Stimulated activated CD4-positive, alpha-beta T cell treated with anti-CD3 and anti-CD28 coated beads, TNF-alpha, amount 100 ng/mL, for 1 hour (primary cell): ENCODE results near the gene SYT15.
"Not testable (repeated sequence)": the region's sequence is repeated elsewhere in the genome, so short reads cannot be mapped to it uniquely, and the experiment has no call there.

ENCODE experiments used
- DNase-seq, 3 donors: peaks; one replicate each; pipeline ENCODE4 v3.0.0-alpha.2; 2020; ENCODE audit warnings: low read depth in 3 of 3, low spot score in 1 of 3

The SYT15 gene

DNA sequence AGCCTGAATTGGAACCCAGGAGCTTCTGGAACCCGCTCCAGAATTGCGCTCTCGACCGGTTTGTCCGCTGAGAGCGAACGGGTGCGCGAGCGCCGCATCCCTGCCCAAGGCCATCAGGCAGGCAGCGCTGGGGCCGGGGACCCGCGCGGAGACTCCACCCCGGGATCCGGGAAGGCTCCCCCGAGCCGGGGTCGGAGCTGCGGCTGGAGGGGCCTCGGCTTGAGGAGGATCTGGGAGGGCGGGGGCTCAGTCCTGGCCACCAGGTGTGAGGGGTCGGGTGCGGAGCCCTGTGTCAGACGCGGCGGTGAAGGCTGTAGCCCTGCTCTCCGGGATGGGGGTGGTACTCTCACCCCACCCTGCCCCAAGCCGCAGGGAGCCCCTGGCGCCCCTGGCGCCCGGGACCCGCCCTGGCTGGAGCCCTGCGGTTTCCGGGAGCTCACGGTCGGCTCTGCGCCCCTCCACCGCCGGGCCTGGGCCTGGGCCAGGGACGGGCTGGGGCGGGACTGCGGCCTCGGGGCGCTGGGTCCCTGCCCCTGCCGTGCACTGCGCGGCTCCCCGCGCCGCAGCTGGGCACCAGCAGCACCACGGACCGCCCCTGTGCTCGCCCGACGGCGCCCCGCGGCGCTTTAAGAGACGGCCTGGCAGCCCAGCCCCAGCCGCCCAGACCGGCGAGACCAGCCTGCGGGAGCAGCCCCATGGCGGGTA is at the start of gene SYT15:
TSS of gene SYT15 (plus strand) at position 655 of the 705 bp plus-strand sequence. CDS start at position 696, 41 bp downstream.
- not testable (repeated sequence) for DNase-seq

DNA sequence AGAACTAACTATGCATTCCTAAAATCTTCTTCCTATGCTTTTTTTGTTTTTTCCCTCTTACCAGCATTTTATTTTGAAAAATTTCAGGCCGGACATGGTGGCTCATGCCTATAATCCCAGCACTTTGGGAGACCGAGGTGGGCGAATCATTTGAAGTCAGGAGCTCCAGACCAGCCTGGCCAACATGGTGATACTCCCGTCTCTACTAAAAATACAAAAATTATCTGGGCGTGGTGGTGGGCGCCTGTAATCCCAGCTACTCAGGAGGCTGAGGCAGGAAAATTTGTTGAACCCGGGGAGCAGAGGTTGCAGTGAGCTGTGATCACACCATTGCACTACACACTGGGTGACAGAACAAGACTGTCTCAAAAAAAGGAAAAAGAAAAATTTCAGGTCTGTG is 49.2 kb upstream of the SYT15 start:
- DNase-seq: not testable (repeated sequence)

DNA sequence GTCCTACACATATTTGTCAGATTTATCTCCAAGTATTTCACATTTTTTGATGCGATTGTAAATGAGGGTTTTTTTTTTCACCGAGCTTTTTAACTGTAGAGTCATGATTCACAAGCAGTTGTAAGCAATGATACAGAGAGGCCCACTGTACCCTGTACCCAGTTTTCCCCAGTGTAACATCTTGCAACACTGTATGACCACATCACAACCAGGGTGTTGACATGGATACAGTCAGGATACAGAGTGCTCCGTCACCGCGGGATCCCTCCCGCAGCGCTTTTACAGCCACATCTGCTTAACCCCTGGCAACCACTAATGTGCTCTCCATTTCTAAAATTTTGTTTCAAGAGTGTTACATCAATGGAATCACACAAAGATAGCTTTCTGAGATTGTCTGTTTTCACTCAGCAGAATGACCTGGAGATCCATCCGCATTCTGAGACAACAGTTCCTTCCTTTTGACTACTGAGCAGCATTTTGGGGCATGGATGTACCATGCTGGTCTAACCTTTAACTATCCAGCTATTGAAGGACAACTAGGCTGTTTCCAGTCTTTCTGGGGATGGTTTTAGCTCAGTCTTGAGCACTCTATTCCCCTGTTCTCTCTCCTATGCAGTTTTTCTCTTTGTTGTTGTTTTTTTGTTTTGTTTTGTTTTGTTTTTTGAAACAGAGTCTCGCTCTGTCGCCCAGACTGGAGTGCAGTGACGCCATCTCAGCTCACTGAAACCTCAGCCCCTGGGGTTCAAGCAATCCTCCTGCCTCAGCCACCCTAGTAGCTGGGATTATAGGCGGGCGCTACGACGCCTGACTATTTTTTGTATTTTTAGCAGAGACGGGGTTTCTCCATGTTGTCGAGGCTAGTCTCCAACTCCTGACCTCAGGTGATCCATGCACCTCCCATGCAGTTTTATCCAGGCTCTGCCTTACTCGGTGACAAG is 48.4 kb upstream of the SYT15 start:
- no peak for DNase-seq

DNA sequence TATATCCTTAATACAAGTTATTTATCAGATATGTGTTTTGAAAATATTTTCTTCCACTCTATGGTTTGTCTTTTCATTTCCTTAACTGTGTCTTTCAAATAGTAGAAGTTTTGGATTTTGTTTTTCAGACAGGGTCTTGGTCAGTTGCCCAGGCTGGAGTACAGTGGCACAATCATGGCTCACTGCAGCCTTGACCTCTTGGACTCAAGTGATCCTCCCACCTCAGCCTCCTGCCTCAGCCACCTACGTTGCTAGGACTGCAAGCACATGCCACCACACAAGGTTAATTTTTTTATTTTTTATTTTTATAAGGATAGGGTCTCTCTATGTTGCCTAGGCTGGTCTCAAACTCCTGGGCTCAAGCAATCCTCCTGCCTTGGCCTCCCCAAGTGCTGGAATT is 46.7 kb upstream of the SYT15 start:
- DNase-seq: not testable (repeated sequence)

DNA sequence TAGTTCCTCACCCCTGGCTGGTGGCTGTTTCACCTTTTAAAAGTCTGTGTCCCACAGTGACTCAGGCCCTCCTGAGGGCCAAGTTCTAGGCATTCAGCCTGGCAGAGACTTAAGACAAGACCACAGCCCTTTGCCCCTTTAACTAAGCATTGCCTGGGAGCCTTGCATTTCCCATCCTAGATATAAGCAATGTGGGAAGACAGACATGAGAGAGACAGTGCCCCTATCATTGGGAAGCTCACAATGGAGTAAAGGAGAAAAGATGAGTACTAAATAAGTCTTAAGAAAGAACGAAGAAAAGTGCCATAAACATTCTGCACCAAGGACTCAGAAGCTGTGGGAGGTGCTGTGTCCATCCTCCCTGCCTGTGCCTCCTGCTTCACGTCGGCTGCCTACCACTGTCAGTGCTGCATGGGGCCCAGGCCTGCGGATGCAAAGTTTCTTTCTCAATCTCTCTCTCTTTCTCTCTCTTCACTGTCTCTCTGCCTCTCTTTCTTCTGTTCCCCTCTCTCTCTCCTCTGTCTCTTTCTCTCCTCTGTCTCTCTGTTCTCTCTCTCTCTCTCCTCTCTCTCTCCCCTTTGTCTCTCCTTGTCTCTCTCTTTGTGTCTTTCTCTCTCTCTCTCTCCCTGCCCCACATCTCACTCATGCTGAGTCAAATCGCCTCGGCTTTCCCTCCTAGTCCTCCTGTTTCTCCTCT is 44.0 kb upstream of the SYT15 start:
- no peak for DNase-seq

DNA sequence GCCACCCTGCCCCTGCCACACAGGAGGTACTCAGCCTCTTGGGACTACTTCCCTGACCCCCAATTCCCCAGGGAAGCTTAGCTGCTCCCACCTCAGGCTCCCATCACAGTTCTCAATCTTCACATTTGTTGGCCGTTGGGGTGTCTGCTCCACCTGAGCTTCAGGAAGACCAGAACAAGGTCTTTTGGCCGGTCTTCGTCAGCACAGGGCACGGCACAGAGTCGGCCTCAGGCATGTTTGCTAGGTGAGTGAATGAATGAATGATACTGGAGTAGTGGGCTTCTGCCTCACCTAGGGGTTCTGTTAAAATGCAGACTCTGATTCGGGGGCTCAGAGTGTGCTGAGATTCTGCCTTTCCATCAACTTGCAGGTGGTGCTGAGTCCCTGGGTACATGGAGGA is 42.8 kb upstream of the SYT15 start:
- DNase-seq: no peak

DNA sequence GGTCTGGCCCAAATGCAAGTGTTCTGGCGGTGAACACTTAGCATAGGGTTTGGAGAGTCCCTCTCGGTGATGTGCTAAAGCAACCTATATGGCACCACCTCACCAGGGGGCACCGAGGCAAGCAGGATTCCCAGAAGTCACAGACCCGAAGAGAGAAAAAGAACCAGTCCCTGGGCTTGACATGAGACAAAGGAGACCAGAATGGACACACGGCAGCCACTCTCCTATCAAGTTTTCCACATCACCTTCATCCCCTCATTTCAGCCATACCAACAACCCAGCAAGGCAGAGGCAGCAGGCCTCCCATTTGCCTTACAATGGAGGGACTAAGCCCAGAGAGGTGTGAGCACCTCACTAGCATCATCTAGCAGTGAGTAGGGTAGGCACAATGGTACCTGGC is 42.1 kb upstream of the SYT15 start:
- DNase-seq: no peak

DNA sequence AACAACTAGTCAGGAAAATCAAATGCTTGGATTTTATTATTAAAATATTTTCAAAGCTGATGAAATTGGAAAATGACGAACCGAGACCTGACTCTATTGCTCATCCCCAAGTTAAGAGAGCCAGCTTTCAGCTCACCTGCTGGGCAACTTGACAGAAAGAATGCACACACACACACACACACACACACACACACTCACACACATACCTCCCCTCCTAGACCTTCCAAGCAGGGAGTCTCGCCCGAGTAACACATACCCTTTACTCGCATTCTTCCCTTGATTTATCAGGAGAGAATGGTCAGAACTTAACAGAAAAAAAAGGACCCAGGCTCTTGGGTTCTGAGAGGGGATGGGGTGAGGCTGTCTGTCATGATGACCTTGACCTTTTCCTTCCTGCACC is 41.6 kb upstream of the SYT15 start:
- no peak for DNase-seq

DNA sequence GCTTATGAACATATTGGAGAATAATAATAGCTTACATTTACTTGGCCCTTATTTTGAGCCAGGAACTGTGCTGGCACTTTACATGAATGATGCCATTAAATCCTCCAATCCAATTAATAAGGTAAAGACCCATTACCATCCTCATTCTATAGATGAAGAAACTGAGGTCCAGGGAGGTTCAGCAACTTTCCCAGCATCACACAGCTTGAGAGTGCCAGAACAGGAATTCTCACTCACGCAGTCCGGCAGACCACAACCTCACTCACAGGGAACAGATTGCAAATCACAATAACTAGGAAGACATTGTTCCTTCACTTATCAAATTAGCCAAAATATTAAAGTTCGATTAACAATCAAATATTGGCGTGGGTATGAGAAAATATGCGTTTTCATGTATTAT is 40.8 kb upstream of the SYT15 start:
- DNase-seq: no peak

DNA sequence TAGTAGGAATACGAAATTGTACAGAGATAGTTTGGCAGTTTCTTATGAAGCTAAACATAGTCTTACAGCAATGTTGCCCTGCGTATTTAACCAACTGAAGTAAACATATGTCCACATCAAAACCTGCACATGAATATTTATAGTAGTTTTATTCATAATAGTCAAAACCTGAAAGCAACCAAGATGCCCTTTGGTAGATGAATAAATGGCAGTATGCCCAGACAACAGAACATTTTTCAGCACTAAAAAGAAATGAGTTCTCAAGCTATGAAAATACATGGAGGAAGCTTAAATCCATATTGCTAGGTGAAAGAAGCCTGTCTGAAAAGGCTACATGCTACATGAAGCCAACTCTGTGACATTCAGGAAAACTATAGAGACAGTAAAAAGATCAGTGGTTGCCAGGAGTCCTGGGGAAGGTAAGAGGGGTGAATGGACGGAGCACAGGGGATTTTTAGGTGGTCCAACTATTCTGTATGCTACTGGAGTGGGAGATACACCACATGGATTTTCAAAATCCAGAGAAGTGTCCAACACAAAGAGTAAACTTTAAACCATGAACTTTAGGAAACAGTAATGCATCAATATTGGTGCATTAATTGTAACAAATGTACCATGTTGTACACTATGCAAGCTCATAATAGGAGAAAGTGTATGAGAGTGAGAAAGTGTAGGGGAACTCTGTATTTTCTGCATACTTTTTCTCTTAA is 40.1 kb upstream of the SYT15 start:
- DNase-seq: no peak

DNA sequence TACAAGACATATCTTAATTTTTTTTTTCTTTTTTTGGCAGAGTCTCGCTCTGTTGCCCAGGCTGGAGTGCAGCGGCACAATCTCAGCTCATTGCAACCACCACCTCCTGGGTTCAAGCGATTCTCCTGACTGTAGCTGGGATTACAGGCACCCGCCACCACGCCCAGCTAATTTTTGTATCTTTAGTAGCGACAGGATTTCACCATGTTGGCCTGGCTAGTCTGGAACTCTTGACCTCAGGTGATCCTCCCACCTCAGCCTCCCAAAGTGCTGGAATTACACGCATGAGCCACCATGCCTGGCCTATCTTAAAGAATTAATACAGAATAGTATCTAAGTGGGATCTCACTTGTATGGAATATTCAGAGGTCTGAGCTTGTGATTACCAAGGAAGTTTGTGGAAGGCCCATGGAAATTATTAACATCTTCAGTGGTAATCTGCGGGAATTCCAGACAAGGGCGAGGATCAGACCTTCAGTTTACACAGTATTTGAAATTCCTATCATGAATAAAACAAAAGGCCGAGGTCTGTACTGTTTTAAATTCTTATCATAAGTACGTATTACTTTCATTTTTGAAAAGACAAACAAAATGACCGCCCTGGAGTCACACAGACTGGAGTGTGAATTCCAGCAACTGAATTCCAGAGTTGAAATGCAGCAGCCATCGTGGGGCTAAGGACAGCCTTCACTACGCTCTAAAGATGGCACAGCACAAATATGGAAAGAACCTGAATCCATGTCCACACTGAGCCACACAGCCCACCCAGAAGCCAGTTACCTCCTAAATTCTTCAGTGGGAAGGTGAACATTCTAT is 39.1 kb upstream of the SYT15 start:
- no peak for DNase-seq

DNA sequence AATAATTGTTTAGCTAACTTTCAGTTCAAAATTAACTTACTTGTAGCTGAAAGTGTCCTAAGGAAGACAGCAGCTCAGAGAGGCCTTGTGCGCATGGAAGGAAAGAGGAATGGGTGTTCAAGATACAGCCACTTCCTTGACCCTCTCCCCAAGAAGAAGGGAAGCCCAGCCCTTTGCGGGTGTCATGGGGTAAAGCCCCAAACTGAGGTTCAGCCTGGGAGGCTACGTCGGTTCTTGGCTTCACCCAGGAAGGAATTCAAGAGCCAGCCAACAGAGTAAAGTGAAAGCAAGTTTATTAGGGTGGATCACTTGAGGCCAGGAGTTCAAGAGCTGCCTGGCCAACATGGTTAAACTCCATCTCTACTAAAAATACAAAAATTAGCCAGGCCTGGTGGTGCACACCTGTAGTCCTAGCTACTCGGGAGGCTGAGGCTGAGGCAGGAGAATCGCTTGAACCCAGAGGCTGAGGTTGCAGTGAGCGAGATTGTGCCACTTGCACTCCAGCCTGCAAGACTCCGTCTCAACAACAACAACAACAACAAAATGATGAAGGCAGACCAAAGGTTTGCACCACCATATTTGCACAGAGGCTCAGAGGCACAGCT is 38.4 kb upstream of the SYT15 start:
- no peak for DNase-seq

DNA sequence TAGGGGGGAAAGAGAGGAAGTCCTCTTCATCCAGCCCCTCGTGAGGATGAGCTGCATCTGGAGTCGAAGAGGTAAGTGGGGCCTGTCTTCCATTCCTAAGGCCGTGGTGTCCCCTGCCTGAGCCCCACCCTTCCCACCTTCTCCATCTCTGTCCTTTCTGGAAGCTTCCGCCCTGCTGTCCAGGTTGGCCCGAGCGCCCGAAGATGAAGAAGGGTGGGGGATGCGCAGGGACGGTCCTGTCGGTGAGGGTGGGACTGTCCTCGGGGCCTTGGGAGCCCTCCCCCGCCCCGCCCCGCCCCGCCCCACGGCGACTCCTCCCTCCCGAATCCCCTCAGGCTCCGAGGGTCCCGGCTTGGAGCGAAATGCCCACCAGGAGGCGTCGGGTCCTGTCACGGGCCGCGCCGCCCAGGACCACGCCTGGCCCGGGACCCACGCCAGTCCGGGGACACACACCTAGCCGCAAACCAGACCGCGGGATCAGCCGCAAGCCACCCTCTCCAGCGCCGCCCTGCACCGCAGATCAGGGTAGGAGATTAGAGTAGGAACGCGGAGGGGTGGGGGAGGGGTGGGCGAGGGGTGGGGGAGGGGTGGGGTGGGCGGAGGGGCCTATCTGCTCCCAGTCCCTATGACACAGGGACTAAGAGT is 37.8 kb upstream of the SYT15 start:
- no peak for DNase-seq

DNA sequence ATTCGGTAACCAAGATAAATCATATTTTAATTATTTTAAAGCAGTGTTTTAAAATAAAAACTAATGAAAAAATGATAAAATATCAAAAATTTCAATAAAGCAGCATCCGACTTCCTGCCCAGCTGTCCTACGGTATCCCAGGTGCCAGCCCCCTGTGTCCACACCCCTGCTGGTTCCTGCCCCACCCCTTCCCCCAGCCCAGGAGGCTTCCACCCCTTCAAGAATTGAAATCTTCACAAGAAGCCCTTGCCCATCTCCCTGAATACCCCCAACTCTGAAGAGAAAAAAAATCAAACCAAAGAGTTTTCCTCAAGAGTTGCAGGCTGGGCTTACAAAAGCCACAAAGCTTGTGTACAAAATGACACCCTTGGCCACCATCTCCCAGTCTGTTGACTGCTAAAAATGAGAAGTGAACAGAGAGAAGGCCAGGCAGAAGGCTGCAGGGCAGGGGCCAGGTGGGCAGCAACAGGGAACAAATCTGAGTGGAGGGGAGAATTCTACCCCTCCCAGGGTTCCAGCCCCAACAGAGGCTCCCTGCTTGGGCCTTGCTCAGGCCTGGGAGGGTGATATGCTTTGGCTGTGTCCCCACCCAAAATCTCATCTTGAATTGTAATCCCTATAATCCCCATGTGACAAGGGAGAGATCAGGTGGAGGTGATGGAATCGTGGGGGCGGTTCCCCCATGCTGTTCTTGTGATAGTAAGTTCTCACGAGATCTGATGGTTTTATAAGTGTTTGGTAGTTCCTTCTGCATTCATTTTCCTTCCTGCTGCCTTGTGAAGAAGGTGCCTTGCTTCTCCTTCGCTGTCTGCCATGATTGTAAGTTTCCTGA is 37.0 kb upstream of the SYT15 start:
- no peak for DNase-seq

DNA sequence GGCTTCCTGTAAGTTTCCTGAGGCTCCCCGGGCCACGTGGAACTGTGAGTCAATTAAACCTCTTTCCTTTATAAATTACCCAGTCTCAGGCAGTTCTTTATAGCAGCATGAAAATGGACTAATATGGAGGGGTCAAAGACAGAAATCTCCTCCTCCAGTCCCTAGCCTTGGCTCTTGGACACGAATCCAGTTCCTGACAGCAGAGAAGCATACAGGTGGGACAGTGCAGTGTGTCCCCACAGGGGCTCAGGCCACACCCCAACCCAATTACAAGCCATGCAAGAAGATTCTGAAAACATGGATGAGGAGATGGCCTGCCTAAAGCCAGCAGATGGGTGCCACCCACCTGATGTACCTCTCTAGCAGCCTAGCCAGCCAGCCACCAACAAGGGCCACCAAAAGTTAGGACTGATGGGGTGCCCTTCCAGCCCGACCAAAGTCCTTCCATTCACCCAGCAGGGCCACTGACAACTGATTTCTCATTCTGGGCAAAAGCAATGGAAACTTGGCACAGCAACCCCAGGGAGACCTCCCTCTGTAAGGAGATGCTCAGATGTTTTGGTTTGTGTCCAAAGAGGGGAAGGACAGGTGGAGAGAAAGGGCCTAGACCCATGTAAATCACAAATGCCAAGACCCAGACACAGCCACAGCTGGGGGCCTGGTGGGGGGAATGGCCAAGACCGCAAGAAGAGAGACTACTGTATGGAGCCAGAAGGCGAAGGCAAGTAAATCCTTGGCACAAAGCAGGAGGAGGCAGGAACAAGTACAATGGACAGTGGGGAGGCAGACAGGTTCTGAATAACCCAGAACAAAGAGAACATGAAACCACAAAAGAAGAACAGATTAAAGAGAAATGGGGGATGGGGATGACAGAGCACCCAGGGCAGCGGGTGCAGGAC is 36.1 kb upstream of the SYT15 start:
- DNase-seq: no peak

DNA sequence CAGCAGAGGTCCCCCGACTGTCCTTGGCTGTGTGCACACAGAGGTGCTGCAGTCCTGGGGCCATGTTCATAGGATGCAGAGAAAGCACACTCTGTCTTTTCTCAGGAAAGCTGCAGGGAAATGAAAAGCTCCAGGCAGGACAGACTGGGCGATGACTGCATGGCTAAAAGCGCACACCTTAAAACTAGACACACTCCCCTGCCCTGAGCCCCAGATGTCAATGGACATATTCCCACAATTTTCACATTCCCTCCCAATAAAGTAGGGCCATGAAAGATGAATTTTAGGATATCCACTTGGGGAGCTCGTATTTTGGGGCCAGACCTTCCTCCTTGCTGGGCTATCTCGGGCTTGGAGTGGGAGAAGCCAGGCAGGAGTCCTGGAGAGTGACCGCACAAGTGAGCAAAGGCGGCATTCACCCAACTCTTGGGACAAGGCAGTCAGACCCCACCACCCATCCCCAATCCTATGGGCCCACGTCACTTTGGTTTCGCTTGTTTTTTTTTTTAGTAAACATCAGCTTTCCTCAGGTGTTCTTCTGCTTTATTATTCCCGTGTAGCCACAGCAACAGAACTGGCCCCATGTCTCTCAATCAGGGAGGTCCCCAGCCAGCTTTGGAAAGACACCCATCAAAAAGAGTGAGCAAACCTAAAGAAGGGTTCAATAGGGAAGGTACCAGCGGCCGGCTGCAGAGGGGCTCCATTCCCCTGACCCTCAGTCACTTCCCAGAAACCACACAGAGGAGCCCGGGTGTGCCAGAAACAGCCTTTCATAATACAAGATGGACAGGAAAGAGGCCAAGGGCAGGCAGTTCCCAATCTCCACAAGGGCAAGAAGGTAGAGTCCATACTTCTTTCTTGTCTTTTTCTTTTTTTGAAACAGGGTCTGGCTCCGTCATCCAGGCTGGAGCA is 35.2 kb upstream of the SYT15 start:
- DNase-seq: no peak
